ENCODE results near the gene PRKG1.

GRCh38 chr10:51926337-51926736 lies 852.0 kb downstream of the PRKG1 start:
- TF ChIP-seq POLR2A (IDR thresholded peaks at IDR 0.05; ENCODE audit: low read depth, low read length) (no peak), POLR2AphosphoS5 (IDR thresholded peaks at IDR 0.05; ENCODE audit: low read depth, low read length) (no peak), SPI1 (IDR thresholded peaks at IDR 0.05; ENCODE audit: low read depth, low read length) (no peak), TAF1 (IDR thresholded peaks at IDR 0.05; ENCODE audit: low read depth, low read length) (no peak)

Measured in GM12891 (cell line).